Right lung (tissue), 5 donors: ENCODE results near the gene PANK2. TPM values are rescaled to one million over a fixed set of nuclear protein-coding genes. Genes with fewer than 3 reads are reported as not detected.

Source experiments
- DNase-seq, 2 donors: peaks; one replicate each; pipeline ENCODE4 v3.0.0-alpha.2; 2013
- polyA plus RNA-seq, 5 donors: library from polyadenylated mRNA; unstranded; fragments of 120-200 nt; gene quantifications; one replicate each; pipeline versions ENCODE4 v1.2.1 to v1.2.3, GENCODE V29; 2013; ENCODE audit warnings: inconsistent platforms in 1 of 5, low replicate concordance in 1 of 5; ENCODE audit not compliant: insufficient read length in 5 of 5, insufficient read depth in 1 of 5

The PANK2 gene
- polyA plus RNA-seq, 5 donors: 32.8 to 38.6 (median 37.0) TPM

DNA sequence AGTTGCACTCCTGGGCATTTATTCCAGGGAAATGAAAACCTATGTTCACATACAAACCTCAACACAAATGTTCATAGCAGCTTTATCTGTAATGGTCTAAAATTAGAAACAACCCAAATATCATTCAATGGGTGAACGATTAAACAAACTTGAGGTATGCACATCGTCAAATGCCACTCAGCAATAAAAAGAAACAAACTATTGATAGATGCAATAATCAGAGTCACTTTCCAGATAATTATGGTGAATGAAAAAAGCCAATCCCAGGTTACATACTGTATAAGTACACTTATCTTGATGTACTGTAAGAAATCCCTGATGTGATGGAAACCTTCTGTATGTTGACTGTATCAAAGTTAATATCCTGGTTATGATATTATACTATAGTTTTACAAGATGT, 87.3 kb downstream of the PANK2 start:
- no peak for DNase-seq

Other genes starting within 250 kb of the PANK2 start
- gene GFRA4, start 226.0 kb upstream of the PANK2 start, polyA plus RNA-seq: not detected
- gene ADAM33, start 207.4 kb upstream of the PANK2 start, polyA plus RNA-seq: 10 to 100 TPM in 3 of 5 donors, 1 to 10 TPM in 2; 8.3 to 16.1 (median 10.2) TPM
- gene SIGLEC1, start 176.8 kb upstream of the PANK2 start, polyA plus RNA-seq: 1 to 10 TPM; 1.6 to 2.9 (median 2.1) TPM
- gene HSPA12B, start 156.7 kb upstream of the PANK2 start, polyA plus RNA-seq: 10 to 100 TPM; 21.2 to 34.6 (median 24.0) TPM
- gene ADISSP, start 121.6 kb upstream of the PANK2 start, polyA plus RNA-seq: 10 to 100 TPM; 17.7 to 44.5 (median 23.2) TPM
- 1 to 10 TPM in 4 of 5 donors, under 1 TPM in 1; 0.72 to 4.8 (median 2.3) TPM for gene SPEF1, start 107.9 kb upstream of the PANK2 start, polyA plus RNA-seq
- gene CENPB, start 102.6 kb upstream of the PANK2 start, polyA plus RNA-seq: 10 to 100 TPM; 36.0 to 71.1 (median 41.9) TPM
- 10 to 100 TPM; 47.6 to 63.6 (median 51.1) TPM for gene CDC25B, start 93.1 kb upstream of the PANK2 start, polyA plus RNA-seq
- gene AP5S1, start 68.8 kb upstream of the PANK2 start, polyA plus RNA-seq: 10 to 100 TPM in 2 of 5 donors, 1 to 10 TPM in 3; 8.6 to 12.9 (median 9.5) TPM
- 10 to 100 TPM; 21.9 to 32.2 (median 25.7) TPM for gene MAVS, start 42.6 kb upstream of the PANK2 start, polyA plus RNA-seq
- gene RNF24, start 126.2 kb downstream of the PANK2 start, polyA plus RNA-seq: 10 to 100 TPM; 21.6 to 25.5 (median 24.4) TPM